SK-N-SH (cell line): ENCODE results near the gene PLB1.

Experiments used
- EP300 ChIP-seq, 2 experiments: IDR thresholded peaks; 2 replicates each; pipeline versions ENCODE4 v1.4.0 to v1.6.1; 2012; ENCODE audit warnings: borderline replicate concordance in 1 of 2, low read depth in 1 of 2, low read length in 1 of 2
- EZH2phosphoT487 ChIP-seq: fragments of 200-600 bp; sonication (generic); IDR thresholded peaks from 2 replicates; pipeline ENCODE4 v1.6.1; 2017; ENCODE audit warnings: low read depth, mixed run types, mild to moderate bottlenecking, antibody characterized with exemption, moderate library complexity, borderline replicate concordance
- JUND ChIP-seq: IDR thresholded peaks from 2 replicates; pipeline ENCODE4 v1.4.0; 2012
- NFIC ChIP-seq: IDR thresholded peaks from 2 replicates; pipeline ENCODE4 v1.4.0; 2012; ENCODE audit warnings: borderline replicate concordance
- POLR2AphosphoS5 ChIP-seq: IDR thresholded peaks from 2 replicates; pipeline ENCODE4 v1.6.1; 2012; ENCODE audit warnings: low read depth, low read length
- RAD21 ChIP-seq: IDR thresholded peaks from 2 replicates; pipeline ENCODE4 v1.6.1; 2012; ENCODE audit warnings: mild to moderate bottlenecking, low read length
- RXRA ChIP-seq: IDR thresholded peaks from 2 replicates; pipeline ENCODE4 v1.4.0; 2012; ENCODE audit warnings: low read depth, mild to moderate bottlenecking, borderline replicate concordance
- TAF1 ChIP-seq: IDR thresholded peaks from 2 replicates; pipeline ENCODE4 v1.6.1; 2012; ENCODE audit warnings: low read depth, mild to moderate bottlenecking, low read length, moderate library complexity, borderline replicate concordance
- YY1 ChIP-seq: IDR thresholded peaks from 2 replicates; pipeline ENCODE4 v1.4.0; 2012; ENCODE audit warnings: low read depth, mild to moderate bottlenecking
- TF ChIP-seq, protein P1 (sequence below): IDR thresholded peaks from 2 replicates; pipeline ENCODE4 v1.4.0; 2012; ENCODE audit warnings: low read depth
- TF ChIP-seq, protein P2 (sequence below): fragments of 200-600 bp; sonication (generic); IDR thresholded peaks from 2 replicates; pipeline ENCODE4 v1.6.1; 2017; ENCODE audit warnings: antibody characterized with exemption, mild to moderate bottlenecking, moderate library complexity
- TF ChIP-seq, protein P3 (sequence below): IDR thresholded peaks from 2 replicates; pipeline ENCODE4 v1.4.0; 2012; ENCODE audit warnings: low read depth, borderline replicate concordance

DNA sequence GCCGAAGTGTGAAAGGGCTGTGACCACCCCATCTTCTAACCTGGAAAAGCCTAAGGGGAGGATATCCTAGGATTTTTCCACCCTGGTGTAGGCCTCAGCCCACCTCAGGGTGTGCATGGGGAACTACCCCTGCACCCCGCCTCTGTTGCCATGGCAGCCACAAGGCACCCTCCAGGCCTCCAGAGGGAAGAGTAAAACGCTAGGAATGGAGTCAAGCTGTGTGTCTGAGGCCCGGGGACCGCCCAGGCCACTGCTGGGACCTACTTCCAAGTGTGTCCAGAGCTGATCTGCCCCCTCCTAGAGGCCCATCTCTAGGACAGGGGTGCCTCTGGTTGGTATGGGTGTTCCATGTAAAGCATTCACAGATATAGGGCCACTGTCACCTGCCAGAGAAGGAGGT lies 86.7 kb downstream of the PLB1 start:
- TF ChIP-seq, protein P1, sequence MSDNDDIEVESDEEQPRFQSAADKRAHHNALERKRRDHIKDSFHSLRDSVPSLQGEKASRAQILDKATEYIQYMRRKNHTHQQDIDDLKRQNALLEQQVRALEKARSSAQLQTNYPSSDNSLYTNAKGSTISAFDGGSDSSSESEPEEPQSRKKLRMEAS, result no peak
- TF ChIP-seq, protein P2, sequence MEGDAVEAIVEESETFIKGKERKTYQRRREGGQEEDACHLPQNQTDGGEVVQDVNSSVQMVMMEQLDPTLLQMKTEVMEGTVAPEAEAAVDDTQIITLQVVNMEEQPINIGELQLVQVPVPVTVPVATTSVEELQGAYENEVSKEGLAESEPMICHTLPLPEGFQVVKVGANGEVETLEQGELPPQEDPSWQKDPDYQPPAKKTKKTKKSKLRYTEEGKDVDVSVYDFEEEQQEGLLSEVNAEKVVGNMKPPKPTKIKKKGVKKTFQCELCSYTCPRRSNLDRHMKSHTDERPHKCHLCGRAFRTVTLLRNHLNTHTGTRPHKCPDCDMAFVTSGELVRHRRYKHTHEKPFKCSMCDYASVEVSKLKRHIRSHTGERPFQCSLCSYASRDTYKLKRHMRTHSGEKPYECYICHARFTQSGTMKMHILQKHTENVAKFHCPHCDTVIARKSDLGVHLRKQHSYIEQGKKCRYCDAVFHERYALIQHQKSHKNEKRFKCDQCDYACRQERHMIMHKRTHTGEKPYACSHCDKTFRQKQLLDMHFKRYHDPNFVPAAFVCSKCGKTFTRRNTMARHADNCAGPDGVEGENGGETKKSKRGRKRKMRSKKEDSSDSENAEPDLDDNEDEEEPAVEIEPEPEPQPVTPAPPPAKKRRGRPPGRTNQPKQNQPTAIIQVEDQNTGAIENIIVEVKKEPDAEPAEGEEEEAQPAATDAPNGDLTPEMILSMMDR, result no peak
- TF ChIP-seq YY1 (no peak), NFIC (no peak), TAF1 (no peak), JUND (no peak), EP300 (IDR thresholded peaks at IDR 0.05; ENCODE audit: borderline replicate concordance in 1 of 2, low read depth in 1 of 2, low read length in 1 of 2) (no peak), RAD21 (no peak), EZH2phosphoT487 (no peak), RXRA (no peak), POLR2AphosphoS5 (no peak)
- TF ChIP-seq, protein P3, sequence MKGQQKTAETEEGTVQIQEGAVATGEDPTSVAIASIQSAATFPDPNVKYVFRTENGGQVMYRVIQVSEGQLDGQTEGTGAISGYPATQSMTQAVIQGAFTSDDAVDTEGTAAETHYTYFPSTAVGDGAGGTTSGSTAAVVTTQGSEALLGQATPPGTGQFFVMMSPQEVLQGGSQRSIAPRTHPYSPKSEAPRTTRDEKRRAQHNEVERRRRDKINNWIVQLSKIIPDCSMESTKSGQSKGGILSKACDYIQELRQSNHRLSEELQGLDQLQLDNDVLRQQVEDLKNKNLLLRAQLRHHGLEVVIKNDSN, result no peak
